ENCODE results near the gene STARD6. TPM values are rescaled to one million over a fixed set of nuclear protein-coding genes. Genes with fewer than 3 reads are reported as not detected.
"Not testable (repeated sequence)": the region's sequence is repeated elsewhere in the genome, so short reads cannot be mapped to it uniquely, and the experiment has no call there.

Gene STARD6
- total RNA-seq, 2 donors from 2014 or later: not detected

GRCh38 chr18:54390838-54391237, 33.2 kb upstream of the STARD6 start:
- H3K4me3 ChIP-seq: no peak overlapping the region
- no peak for DNase-seq
- intact Hi-C loops (cut with DNase I): no loop called here
- H3K9me3 ChIP-seq: no peaks in the 10 kb centered on the region
- TF ChIP-seq, protein P1, sequence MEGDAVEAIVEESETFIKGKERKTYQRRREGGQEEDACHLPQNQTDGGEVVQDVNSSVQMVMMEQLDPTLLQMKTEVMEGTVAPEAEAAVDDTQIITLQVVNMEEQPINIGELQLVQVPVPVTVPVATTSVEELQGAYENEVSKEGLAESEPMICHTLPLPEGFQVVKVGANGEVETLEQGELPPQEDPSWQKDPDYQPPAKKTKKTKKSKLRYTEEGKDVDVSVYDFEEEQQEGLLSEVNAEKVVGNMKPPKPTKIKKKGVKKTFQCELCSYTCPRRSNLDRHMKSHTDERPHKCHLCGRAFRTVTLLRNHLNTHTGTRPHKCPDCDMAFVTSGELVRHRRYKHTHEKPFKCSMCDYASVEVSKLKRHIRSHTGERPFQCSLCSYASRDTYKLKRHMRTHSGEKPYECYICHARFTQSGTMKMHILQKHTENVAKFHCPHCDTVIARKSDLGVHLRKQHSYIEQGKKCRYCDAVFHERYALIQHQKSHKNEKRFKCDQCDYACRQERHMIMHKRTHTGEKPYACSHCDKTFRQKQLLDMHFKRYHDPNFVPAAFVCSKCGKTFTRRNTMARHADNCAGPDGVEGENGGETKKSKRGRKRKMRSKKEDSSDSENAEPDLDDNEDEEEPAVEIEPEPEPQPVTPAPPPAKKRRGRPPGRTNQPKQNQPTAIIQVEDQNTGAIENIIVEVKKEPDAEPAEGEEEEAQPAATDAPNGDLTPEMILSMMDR (IDR thresholded peaks at IDR 0.05): no peak
- H3K27ac ChIP-seq: no peak overlapping the region
- H3K9ac ChIP-seq (ENCODE audit: low read depth in 2 of 2, low read length in 2 of 2): no peak overlapping the region
- no peaks in the 10 kb centered on the region for H3K36me3 ChIP-seq
- no peaks in the 10 kb centered on the region for H3K27me3 ChIP-seq
- no peaks in the 10 kb centered on the region for H3K4me1 ChIP-seq

- no peak overlapping the region for H3K4me3 ChIP-seq
- H3K4me1 ChIP-seq: no peaks in the 10 kb centered on the region
- no peak overlapping the region for H3K9ac ChIP-seq (ENCODE audit: low read depth in 2 of 2, low read length in 2 of 2)
- no peaks in the 10 kb centered on the region for H3K27me3 ChIP-seq
- no peak overlapping the region for H3K27ac ChIP-seq
- TF ChIP-seq, protein P1 (IDR thresholded peaks at IDR 0.05): no peak
- no peaks in the 10 kb centered on the region for H3K36me3 ChIP-seq
- intact Hi-C loops (cut with DNase I): no loop called here
- no peaks in the 10 kb centered on the region for H3K9me3 ChIP-seq
- no peak for DNase-seq
Measured at GRCh38 chr18:54389143-54389505, 31.5 kb upstream of the STARD6 start.

- H3K9me3 ChIP-seq: no peaks in the 10 kb centered on the region
- intact Hi-C loops (cut with DNase I): no loop called here
- H3K4me3 ChIP-seq: no peak overlapping the region
- H3K27me3 ChIP-seq: no peaks in the 10 kb centered on the region
- H3K4me1 ChIP-seq: no peaks in the 10 kb centered on the region
- no peaks in the 10 kb centered on the region for H3K36me3 ChIP-seq
- no peak overlapping the region for H3K9ac ChIP-seq (ENCODE audit: low read depth in 2 of 2, low read length in 2 of 2)
- DNase-seq: peak; percentile 66
- H3K27ac ChIP-seq: no peak overlapping the region
- TF ChIP-seq, protein P1 (IDR thresholded peaks at IDR 0.05): no peak
Measured at GRCh38 chr18:54388203-54389142, 30.8 kb upstream of the STARD6 start.

GRCh38 chr18:54387631-54388030, 30.0 kb upstream of the STARD6 start:
- Histone ChIP-seq H3K27ac (no peak overlapping the region), H3K9me3 (no peaks in the 10 kb centered on the region), H3K36me3 (no peaks in the 10 kb centered on the region), H3K4me3 (no peak overlapping the region), H3K9ac (ENCODE audit: low read depth in 2 of 2, low read length in 2 of 2) (no peak overlapping the region), H3K27me3 (no peaks in the 10 kb centered on the region), H3K4me1 (no peaks in the 10 kb centered on the region)
- DNase-seq: no peak
- TF ChIP-seq, protein P1 (IDR thresholded peaks at IDR 0.05): no peak
- intact Hi-C loops (cut with DNase I): no loop called here

DNA sequence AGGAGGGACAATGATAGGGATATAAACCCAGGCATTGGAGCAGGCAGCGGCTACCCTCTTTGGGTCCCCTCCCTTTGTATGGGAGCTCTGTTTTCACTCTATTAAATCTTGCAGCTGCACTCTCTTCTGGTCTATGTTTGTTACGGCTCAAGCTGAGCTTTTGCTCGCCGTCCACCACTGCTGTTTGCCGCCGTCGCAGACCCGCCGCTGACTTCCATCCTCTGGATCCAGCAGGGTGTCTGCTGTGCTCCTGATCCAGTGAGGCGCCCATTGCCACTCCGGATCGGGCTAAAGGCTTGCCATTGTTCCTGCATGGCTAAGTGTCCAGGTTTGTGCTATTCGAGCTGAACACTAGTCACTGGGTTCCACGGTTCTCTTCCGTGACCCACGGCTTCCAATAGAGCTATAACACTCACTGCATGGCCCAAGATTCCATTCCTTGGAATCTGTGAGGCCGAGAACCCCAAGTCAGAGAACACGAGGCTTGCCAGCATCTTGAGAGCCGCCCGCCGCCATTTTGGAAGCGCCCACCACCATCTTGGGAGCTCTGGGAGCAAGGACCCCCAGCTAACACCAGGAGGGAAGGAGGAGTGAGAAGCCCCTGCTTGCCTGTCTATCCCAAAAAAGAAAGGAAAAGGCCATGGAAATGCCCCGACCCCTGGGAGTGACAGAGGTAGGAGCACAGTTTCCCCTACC, 29.3 kb upstream of the STARD6 start:
- H3K36me3 ChIP-seq; intact Hi-C loops (cut with DNase I); H3K27ac ChIP-seq; H3K9ac ChIP-seq (ENCODE audit: low read depth in 2 of 2, low read length in 2 of 2); H3K4me3 ChIP-seq; H3K4me1 ChIP-seq; H3K27me3 ChIP-seq; DNase-seq; H3K9me3 ChIP-seq: not testable (repeated sequence)

DNA sequence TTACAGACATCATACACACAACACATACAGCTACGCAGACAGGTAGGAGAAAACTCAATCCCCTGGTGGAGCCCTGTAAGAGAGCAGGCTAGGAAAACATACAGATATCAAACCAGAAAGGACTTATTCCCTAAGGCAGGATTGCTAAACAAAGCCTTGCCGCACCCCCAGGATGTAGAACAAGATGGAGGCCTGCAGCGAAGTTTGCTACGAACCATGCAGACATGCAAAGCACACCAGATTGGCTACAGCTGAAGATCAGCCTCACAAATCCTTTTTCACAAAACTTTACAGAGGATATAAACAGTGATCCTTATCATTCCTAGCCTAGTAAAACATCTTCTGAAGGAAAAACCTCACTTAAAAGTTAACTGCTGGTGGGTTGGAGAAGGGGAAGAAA, 28.4 kb upstream of the STARD6 start:
- Histone ChIP-seq H3K4me3 (no peak overlapping the region), H3K9ac (ENCODE audit: low read depth in 2 of 2, low read length in 2 of 2) (no peak overlapping the region), H3K9me3 (no peaks in the 10 kb centered on the region), H3K36me3 (no peaks in the 10 kb centered on the region), H3K27me3 (no peaks in the 10 kb centered on the region), H3K27ac (no peak overlapping the region), H3K4me1 (no peaks in the 10 kb centered on the region)
- no peak for DNase-seq
- intact Hi-C loops (cut with DNase I): no loop called here
- TF ChIP-seq, protein P1 (IDR thresholded peaks at IDR 0.05): no peak
